ENCODE measurements around the gene FGFRL1.
"Not testable (repeated sequence)": the region's sequence is repeated elsewhere in the genome, so short reads cannot be mapped to it uniquely, and the experiment has no call there.

FGFRL1 gene

GRCh38 chr4:991451-992296 lies 19.8 kb upstream of the FGFRL1 start:
- DNase-seq (ENCODE audit: low read depth in 2 of 2, low spot score in 1 of 2) = no peak

GRCh38 chr4:992297-993110 lies 18.9 kb upstream of the FGFRL1 start:
- DNase-seq (ENCODE audit: low read depth in 2 of 2, low spot score in 1 of 2) = no peak

GRCh38 chr4:993111-994029 lies 18.1 kb upstream of the FGFRL1 start, which contains the start of gene SLC26A1:
Gene SLC26A1, minus strand, starts transcription at chr4:993404. Its CDS starts 1,701 bp downstream, at chr4:991703.
- no peak for DNase-seq (ENCODE audit: low read depth in 2 of 2, low spot score in 1 of 2)

- no peak for DNase-seq (ENCODE audit: low read depth in 2 of 2, low spot score in 1 of 2)
Observed at GRCh38 chr4:995311-996026, 16.0 kb upstream of the FGFRL1 start.

- DNase-seq (ENCODE audit: low read depth in 2 of 2, low spot score in 1 of 2) = no peak
Observed at GRCh38 chr4:996030-996996, 15.1 kb upstream of the FGFRL1 start.

- DNase-seq (ENCODE audit: low read depth in 2 of 2, low spot score in 1 of 2) = no peak
Observed at GRCh38 chr4:996997-997374, 14.4 kb upstream of the FGFRL1 start.

- no peak for DNase-seq (ENCODE audit: low read depth in 2 of 2, low spot score in 1 of 2)
Observed at GRCh38 chr4:997375-998071, 13.9 kb upstream of the FGFRL1 start.

GRCh38 chr4:998096-998691 lies 13.2 kb upstream of the FGFRL1 start:
- no peak for DNase-seq (ENCODE audit: low read depth in 2 of 2, low spot score in 1 of 2)

- DNase-seq (ENCODE audit: low read depth in 2 of 2, low spot score in 1 of 2) = not testable (repeated sequence)
Observed at GRCh38 chr4:999240-999863, 12.1 kb upstream of the FGFRL1 start.

- DNase-seq (ENCODE audit: low read depth in 2 of 2, low spot score in 1 of 2) = no peak
Observed at GRCh38 chr4:999882-1000425, 11.5 kb upstream of the FGFRL1 start.

- DNase-seq (ENCODE audit: low read depth in 2 of 2, low spot score in 1 of 2) = no peak
Observed at GRCh38 chr4:1000686-1001260, 10.7 kb upstream of the FGFRL1 start.

- no peak for DNase-seq (ENCODE audit: low read depth in 2 of 2, low spot score in 1 of 2)
Observed at GRCh38 chr4:1001561-1002130, 9.8 kb upstream of the FGFRL1 start.

- DNase-seq (ENCODE audit: low read depth in 2 of 2, low spot score in 1 of 2) = no peak
Observed at GRCh38 chr4:1002131-1002630, 9.2 kb upstream of the FGFRL1 start.

- DNase-seq (ENCODE audit: low read depth in 2 of 2, low spot score in 1 of 2) = no peak
Observed at GRCh38 chr4:1002631-1003251, 8.7 kb upstream of the FGFRL1 start.

GRCh38 chr4:1003271-1004070 lies 8.0 kb upstream of the FGFRL1 start:
- DNase-seq (ENCODE audit: low read depth in 2 of 2, low spot score in 1 of 2) = no peak

- no peak for DNase-seq (ENCODE audit: low read depth in 2 of 2, low spot score in 1 of 2)
Observed at GRCh38 chr4:1004071-1004418, 7.4 kb upstream of the FGFRL1 start.

Measured in stimulated activated CD8-positive, alpha-beta memory T cell treated with anti-CD3 and anti-CD28 coated beads, Interleukin-4, amount 100 ng/mL, for 1 hour (primary cell).